K562 (cell line): Measurements from ENCODE around the gene ALDH6A1. TPM values are rescaled to one million over a fixed set of nuclear protein-coding genes. Genes with fewer than 3 reads are reported as not detected.

Experiments
- ATAC-seq: fragments of 200-7000 bp; cut with Tn5 transposase; 3 replicates; pipeline ENCODE4 v1.9.1; 2020; ENCODE audit warnings: moderate library complexity
- BruUV-seq: library from RNA; stranded (reverse); fragments of 400-500 nt; replicated peaks from 2 replicates; lab custom pipeline; 2021; lab: Mats Ljungman, UMichigan
- CTCF ChIA-PET: fragments of 300-600 bp; formaldehyde crosslinking; extraction: SDS; loops from one replicate; lab custom pipeline; 2021; ENCODE audit warnings: low intra/inter-chr PET ratio; lab: Yijun Ruan, JAX
- POLR2A ChIA-PET: fragments of 300-600, 350-650 bp; sonication (Branson Sonifier 250); formaldehyde crosslinking; extraction: SDS; loops from one replicate; lab custom pipeline; 2021; ENCODE audit warnings: antibody characterized with exemption, inconsistent platforms; lab: Yijun Ruan, JAX
- DNase-seq, 4 experiments: peaks; one replicate each; pipeline versions ENCODE4 v3.0.0 to v3.0.0-alpha.2; 2011 to 2018; ENCODE audit warnings: low spot score in 3 of 4, mixed read lengths in 3 of 4; ENCODE audit errors: extremely low read depth in 1 of 4
- FAIRE-seq: peaks from 2 replicates; lab custom pipeline; 2011; peaks lifted over from hg19 to GRCh38; lab: Jason Lieb, UNC
- H2AFZ ChIP-seq: 2 replicates; pipeline ENCODE4 v1.6.0; 2011; ENCODE audit warnings: low read depth, low read length, control low read depth, inconsistent platforms
- H3K27ac ChIP-seq: fragments of 200-600 bp; 3 replicates; pipeline ENCODE4 v1.8.0; 2011; ENCODE audit warnings: low read depth, mild to moderate bottlenecking, control low read depth, inconsistent platforms, low read length, moderate library complexity, mixed read lengths; ENCODE audit errors: extremely low read depth
- H3K27me3 ChIP-seq, 2 experiments: fragments of 300-600 bp in 1 of 2; 2 replicates in 1 of 2; 3 replicates in 1 of 2; pipeline versions ENCODE4 v1.6.0 to v1.8.0; 2011; ENCODE audit warnings: inconsistent platforms in 2 of 2, low read length in 2 of 2, mild to moderate bottlenecking in 1 of 2, mixed read lengths in 1 of 2, moderate library complexity in 1 of 2; ENCODE audit not compliant: control insufficient read depth in 2 of 2, insufficient read depth in 2 of 2
- H3K36me3 ChIP-seq: fragments of 300-600 bp; 3 replicates; pipeline ENCODE4 v1.8.0; 2011; ENCODE audit warnings: mild to moderate bottlenecking, low read length, inconsistent platforms; ENCODE audit not compliant: control insufficient read depth, insufficient read depth
- H3K4me1 ChIP-seq, 2 experiments: fragments of 200-600 bp in 1 of 2; replicated peaks in 1 of 2; 2 replicates in 1 of 2; 3 replicates in 1 of 2; pipeline versions ENCODE4 v1.5.1 to v1.8.0; 2011; ENCODE audit warnings: inconsistent platforms in 2 of 2, low read length in 2 of 2, mild to moderate bottlenecking in 1 of 2, mixed read lengths in 1 of 2, moderate library complexity in 1 of 2; ENCODE audit not compliant: control insufficient read depth in 2 of 2, insufficient read depth in 2 of 2
- H3K4me2 ChIP-seq: 2 replicates; pipeline ENCODE4 v1.6.1; 2011; ENCODE audit warnings: low read length, control low read depth, inconsistent platforms, mixed read lengths; ENCODE audit not compliant: insufficient read depth
- H3K4me3 ChIP-seq: fragments of 200-600 bp; sonication (generic), shearing (Covaris generic); 2 replicates; pipeline ENCODE4 v1.5.1; 2016; ENCODE audit warnings: control low read depth, inconsistent platforms
- H3K79me2 ChIP-seq: fragments of 200-600 bp; 3 replicates; pipeline ENCODE4 v1.8.0; 2011; ENCODE audit warnings: low read length, inconsistent platforms; ENCODE audit not compliant: control insufficient read depth, insufficient read depth
- H3K9ac ChIP-seq, 2 experiments: 2 replicates each; pipeline versions ENCODE4 v1.6.0 to v1.6.1; 2011; ENCODE audit warnings: low read depth in 2 of 2, low read length in 2 of 2, control low read depth in 1 of 2, inconsistent platforms in 1 of 2, mild to moderate bottlenecking in 1 of 2, mixed read lengths in 1 of 2; ENCODE audit not compliant: insufficient read depth in 1 of 2
- H3K9me1 ChIP-seq: one replicate; pipeline ENCODE4 v1.6.0; 2011; ENCODE audit warnings: inconsistent platforms, mild to moderate bottlenecking, low read length, moderate library complexity; ENCODE audit not compliant: control insufficient read depth, insufficient read depth
- H3K9me3 ChIP-seq: replicated peaks from 2 replicates; pipeline ENCODE4 v1.5.1; 2011; ENCODE audit warnings: low read depth, low read length, inconsistent platforms; ENCODE audit not compliant: control insufficient read depth, insufficient read depth
- H4K20me1 ChIP-seq: replicated peaks from 2 replicates; pipeline ENCODE4 v1.6.1; 2011; ENCODE audit warnings: low read length, inconsistent platforms, mixed read lengths; ENCODE audit not compliant: control insufficient read depth, insufficient read depth
- ATF3 ChIP-seq, 2 experiments: fragments of 450-650 bp in 1 of 2; sonication (generic) in 1 of 2; formaldehyde crosslinking in 1 of 2; IDR thresholded peaks in 1 of 2; conservative IDR thresholded peaks in 1 of 2; 2 replicates each; pipeline versions ENCODE4 v1.6.1 to v1.8.1; 2016 to 2023; ENCODE audit warnings: mild to moderate bottlenecking in 2 of 2, moderate library complexity in 2 of 2, inconsistent platforms in 1 of 2, missing genetic modification reagents in 1 of 2
- CREBBP ChIP-seq: IDR thresholded peaks from one replicate; pipeline ENCODE4 v1.6.1; 2012; ENCODE audit warnings: low read depth, mild to moderate bottlenecking, control low read depth, inconsistent platforms, low read length
- SMAD4 ChIP-seq: fragments of 250-450 bp; sonication (Bioruptor Pico); conservative IDR thresholded peaks from 2 replicates; pipeline ENCODE4 v1.8.0; 2021; ENCODE audit warnings: inconsistent platforms, mild to moderate bottlenecking, moderate library complexity
- ZNF121 ChIP-seq: sonication (generic); formaldehyde crosslinking; conservative IDR thresholded peaks from 2 replicates; pipeline ENCODE4 v1.8.0; 2022; ENCODE audit warnings: missing genetic modification reagents
- ZNF699 ChIP-seq: fragments of 250-450 bp; sonication (Bioruptor Pico); IDR thresholded peaks from 2 replicates; pipeline ENCODE4 v1.8.0; 2021; ENCODE audit warnings: mild to moderate bottlenecking, moderate library complexity; ENCODE audit not compliant: insufficient replicate concordance
- WGBS: fragments of 100-300 bp; shearing (Covaris generic); methylation state at CpG from one replicate; pipeline ENCODE4 v1.1.6; 2016; ENCODE audit warnings: low coverage, mixed read lengths; ENCODE audit not compliant: insufficient coverage; ENCODE audit errors: missing lambda C conversion rate; 5-methylcytosine and 5-hydroxymethylcytosine counted together
- in situ Hi-C: fragments of 300-500 bp; cut with MboI; formaldehyde crosslinking; loops from 4 replicates; pipeline ENCODE4 v1.15.0; 2018; ENCODE audit warnings: inconsistent platforms, mixed read lengths
- intact Hi-C: fragments of 100-400 bp; cut with micrococcal nuclease; formaldehyde crosslinking; loops from 2 replicates; pipeline ENCODE4 v1.14.2; 2022
- polyA plus RNA-seq, 8 experiments: library from polyadenylated mRNA; depleted of rRNA in 4 of 8; stranded (reverse) in 5 of 8; unstranded in 3 of 8; fragments of >200 nt; fragmentation: Nextera tagmentation in 2 of 8; fragmentation: Illumina TruSeq in 1 of 8; extraction: Ambion mirVana in 2 of 8; extraction: Trizol in 1 of 8; gene quantifications; 2 replicates each; pipeline versions ENCODE4 v1.2.1 to v1.2.3, GENCODE V29; 2011 to 2014; ENCODE audit warnings: inconsistent platforms in 1 of 8, missing spikeins in 1 of 8
- total RNA-seq, 7 experiments: library from RNA; depleted of rRNA in 6 of 7; stranded (reverse); fragments of >200 nt in 6 of 7; fragmentation: Illumina TruSeq in 2 of 7; extraction: Trizol in 2 of 7; gene quantifications; 2 replicates each; pipeline versions ENCODE4 v1.2.1 to v1.2.3, GENCODE V29; 2011 to 2021; ENCODE audit warnings: low replicate concordance in 1 of 7
- TF ChIP-seq, protein P1 (sequence below): sonication (generic); formaldehyde crosslinking; IDR thresholded peaks from 2 replicates; pipeline ENCODE4 v1.8.0; 2022; ENCODE audit warnings: missing genetic modification reagents, mild to moderate bottlenecking, borderline replicate concordance

The ALDH6A1 gene
- total and polyA plus RNA-seq, 9 of the 15 experiments (the other 6 are each of a cell fraction or from before 2014, with no cell fraction given), result 3.1 to 11.5 (median 4.6) TPM

- no peaks in the 10 kb centered on the region for H3K79me2 ChIP-seq
- H3K36me3 ChIP-seq, result no peaks in the 10 kb centered on the region
- no peaks in the 10 kb centered on the region for H3K9me3 ChIP-seq
- no peak overlapping the region for H3K4me2 ChIP-seq
- FAIRE-seq (no peak), ATAC-seq (peak; percentile 39; the same call in 1 of the 3 replicates), DNase-seq (no peak)
- in situ Hi-C loops (no loop called here), intact Hi-C loops (no loop called here)
- H3K9me1 ChIP-seq, result no peaks in the 10 kb centered on the region
- CTCF ChIA-PET, result no interaction called here
- no peak overlapping the region for H3K4me3 ChIP-seq
- H3K9ac ChIP-seq, result no peak overlapping the region
- no peak overlapping the region for H3K27ac ChIP-seq
- 0 out of 2 replicates have a peak overlapping the region, but pooled peaks have one; percentile 1 for H2AFZ ChIP-seq
- no peaks in the 10 kb centered on the region for H3K27me3 ChIP-seq
- H4K20me1 ChIP-seq, result no peaks in the 10 kb centered on the region
- BruUV-seq, result no TSS peak
- 38% methylated on average over 1 of the region's 1 CpG for WGBS
- TF ChIP-seq, protein P1, sequence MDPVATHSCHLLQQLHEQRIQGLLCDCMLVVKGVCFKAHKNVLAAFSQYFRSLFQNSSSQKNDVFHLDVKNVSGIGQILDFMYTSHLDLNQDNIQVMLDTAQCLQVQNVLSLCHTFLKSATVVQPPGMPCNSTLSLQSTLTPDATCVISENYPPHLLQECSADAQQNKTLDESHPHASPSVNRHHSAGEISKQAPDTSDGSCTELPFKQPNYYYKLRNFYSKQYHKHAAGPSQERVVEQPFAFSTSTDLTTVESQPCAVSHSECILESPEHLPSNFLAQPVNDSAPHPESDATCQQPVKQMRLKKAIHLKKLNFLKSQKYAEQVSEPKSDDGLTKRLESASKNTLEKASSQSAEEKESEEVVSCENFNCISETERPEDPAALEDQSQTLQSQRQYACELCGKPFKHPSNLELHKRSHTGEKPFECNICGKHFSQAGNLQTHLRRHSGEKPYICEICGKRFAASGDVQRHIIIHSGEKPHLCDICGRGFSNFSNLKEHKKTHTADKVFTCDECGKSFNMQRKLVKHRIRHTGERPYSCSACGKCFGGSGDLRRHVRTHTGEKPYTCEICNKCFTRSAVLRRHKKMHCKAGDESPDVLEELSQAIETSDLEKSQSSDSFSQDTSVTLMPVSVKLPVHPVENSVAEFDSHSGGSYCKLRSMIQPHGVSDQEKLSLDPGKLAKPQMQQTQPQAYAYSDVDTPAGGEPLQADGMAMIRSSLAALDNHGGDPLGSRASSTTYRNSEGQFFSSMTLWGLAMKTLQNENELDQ, result no peak
- no peak for TF ChIP-seq CREBBP
- TF ChIP-seq ZNF121, result no peak
- no peak for TF ChIP-seq ZNF699
- no peak for TF ChIP-seq ATF3 (IDR thresholded peaks at IDR 0.05)
- no peak for TF ChIP-seq ATF3 (CRISPR knock-in tag; conservative IDR thresholded peaks at IDR 0.05)
- TF ChIP-seq SMAD4, result no peak
- POLR2A ChIA-PET, result no interaction called here
- H3K4me1 ChIP-seq, result peaks cover 0 to 10% of the 10 kb centered on the region in 2 experiments; a peak in 3 of 5 replicates
These were observed 6.9 kb downstream of the ALDH6A1 start for GRCh38 chr14:74077401-74077800.
